AG04449 (cell line): ENCODE measurements around the gene CDC14A.

Experiments used
- CTCF ChIA-PET: fragments of 350-600 bp; formaldehyde crosslinking; extraction: SDS; loops from one replicate; lab custom pipeline; 2021; ENCODE audit warnings: antibody characterized with exemption; lab: Yijun Ruan, JAX
- POLR2A ChIA-PET: fragments of 400-600, 350-600 bp; formaldehyde crosslinking; extraction: SDS; loops from one replicate; lab custom pipeline; 2020; ENCODE audit warnings: antibody characterized with exemption, inconsistent platforms; lab: Yijun Ruan, JAX
- DNase-seq: peaks from one replicate; pipeline ENCODE4 v3.0.0-alpha.2; 2010; ENCODE audit warnings: low read depth, low spot score
- H3K4me3 ChIP-seq: 2 replicates; pipeline ENCODE4 v1.5.1; 2011; ENCODE audit warnings: low read depth, mild to moderate bottlenecking, control low read depth, low read length
- CTCF ChIP-seq: IDR thresholded peaks from one replicate; pipeline ENCODE4 v1.5.1; 2011; ENCODE audit warnings: mild to moderate bottlenecking, moderate library complexity, low read length, control low read depth, inconsistent platforms; ENCODE audit not compliant: insufficient read depth; ENCODE audit errors: missing control alignments

CDC14A gene

GRCh38 chr1:100352267-100353070, at the start of gene CDC14A:
Gene CDC14A (plus strand): TSS chr1:100352506. CDS start chr1:100352955, 449 bp downstream.
- TF ChIP-seq CTCF = no peak
- peak; percentile 71 for DNase-seq
- peak within 1 kb of the TSS; percentile 85 for H3K4me3 ChIP-seq
- POLR2A ChIA-PET = interaction anchor here (0.7 to 1.1 kb wide), 3 partner anchors 56 to 87 kb away, joined by 3 read pairs; partner anchors contain the start of gene RTCA
- CTCF ChIA-PET = interaction anchor here (0.5 to 3.9 kb wide), 8 partner anchors 10 to 516 kb away, joined by 3 to 11 read pairs (median 4); partner anchors contain the start of gene RTCA

- ChIA-PET POLR2A (no interaction called here), CTCF (no interaction called here)
- no peak for TF ChIP-seq CTCF
- DNase-seq = no peak
- no peak overlapping the region for H3K4me3 ChIP-seq
These were observed 49.6 kb upstream of the CDC14A start for GRCh38 chr1:100302739-100303138.

GRCh38 chr1:100304227-100304626, 48.1 kb upstream of the CDC14A start:
- POLR2A ChIA-PET = no interaction called here
- CTCF ChIA-PET = no interaction called here
- H3K4me3 ChIP-seq = no peak overlapping the region
- no peak for DNase-seq
- TF ChIP-seq CTCF = no peak

GRCh38 chr1:100304921-100305320, 47.4 kb upstream of the CDC14A start:
- H3K4me3 ChIP-seq = no peak overlapping the region
- ChIA-PET POLR2A (no interaction called here), CTCF (no interaction called here)
- TF ChIP-seq CTCF = no peak
- no peak for DNase-seq

GRCh38 chr1:100305954-100306353, 46.4 kb upstream of the CDC14A start:
- TF ChIP-seq CTCF = no peak
- POLR2A ChIA-PET = no interaction called here
- CTCF ChIA-PET = no interaction called here
- DNase-seq = no peak
- H3K4me3 ChIP-seq = no peak overlapping the region

- H3K4me3 ChIP-seq = no peak overlapping the region
- DNase-seq = no peak
- CTCF ChIA-PET = no interaction called here
- no peak for TF ChIP-seq CTCF
- POLR2A ChIA-PET = no interaction called here
These were observed 45.5 kb upstream of the CDC14A start for GRCh38 chr1:100306735-100307313.
